ENCODE data around the gene CADPS. TPM values are rescaled to one million over a fixed set of nuclear protein-coding genes. Genes with fewer than 3 reads are reported as not detected.

CADPS gene
- polyA plus RNA-seq, 1 experiment = not detected

DNA sequence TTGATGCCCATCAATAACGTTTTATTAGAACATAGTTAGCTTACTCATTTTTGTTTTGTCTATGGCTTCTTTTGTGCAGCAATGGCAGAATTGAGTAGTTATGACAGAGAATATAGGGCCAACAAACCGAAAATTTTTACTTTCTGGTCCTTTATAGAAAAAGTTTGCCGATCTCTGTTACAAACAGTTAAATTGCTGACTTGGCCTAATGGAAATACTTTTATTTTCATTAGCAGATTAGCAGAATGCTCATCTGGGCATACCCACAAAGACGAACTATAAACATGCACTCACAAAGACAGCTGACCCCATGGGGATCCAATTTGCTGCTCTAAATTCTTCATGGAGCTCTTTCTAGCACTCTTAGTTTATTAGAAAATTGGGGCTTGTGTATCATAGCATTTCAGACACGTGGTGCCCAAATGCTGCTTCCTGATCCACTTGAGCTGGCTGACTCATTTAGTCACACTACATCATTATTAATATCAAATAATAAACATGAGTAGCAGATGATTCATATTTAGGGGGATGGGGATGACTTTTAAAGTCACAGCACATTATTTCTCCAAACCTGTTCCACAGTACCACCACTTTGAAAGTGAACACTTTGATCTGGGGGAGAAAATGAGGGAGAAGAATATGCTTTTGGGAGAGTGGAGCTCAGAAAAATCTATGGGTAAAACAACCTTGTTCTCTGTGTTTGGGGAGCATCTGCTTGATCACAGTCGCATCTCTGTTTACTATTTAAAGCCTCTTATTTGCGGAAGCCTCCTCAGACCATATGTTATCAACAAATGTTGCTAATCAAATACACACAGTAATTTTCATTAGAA, 273.8 kb downstream of the CADPS start:
- DNase-seq (ENCODE audit: low read depth) = peak; percentile 62
- POLR2A ChIA-PET = no interaction called here
- Histone ChIP-seq H3K36me3 (ENCODE audit: control insufficient read depth, insufficient read depth, low read length) (no peaks in the 10 kb centered on the region), H3K4me3 (ENCODE audit: low read depth, low read length) (no peak overlapping the region), H3K27me3 (ENCODE audit: control insufficient read depth, insufficient read depth, low read length) (no peaks in the 10 kb centered on the region)
- TF ChIP-seq CTCF (IDR thresholded peaks at IDR 0.05; ENCODE audit: insufficient read depth, low read depth, low read length) = no peak
- CTCF ChIA-PET = no interaction called here

- no peak for DNase-seq (ENCODE audit: low read depth)
- ChIA-PET CTCF (no interaction called here), POLR2A (no interaction called here)
- H3K4me3 ChIP-seq (ENCODE audit: low read depth, low read length) = no peak overlapping the region
- no peaks in the 10 kb centered on the region for H3K27me3 ChIP-seq (ENCODE audit: control insufficient read depth, insufficient read depth, low read length)
- no peak for TF ChIP-seq CTCF (IDR thresholded peaks at IDR 0.05; ENCODE audit: insufficient read depth, low read depth, low read length)
- no peaks in the 10 kb centered on the region for H3K36me3 ChIP-seq (ENCODE audit: control insufficient read depth, insufficient read depth, low read length)
Observed at GRCh38 chr3:62600033-62600432, 275.2 kb downstream of the CADPS start.

GRCh38 chr3:62597491-62597890, 277.7 kb downstream of the CADPS start:
- POLR2A ChIA-PET = no interaction called here

DNA sequence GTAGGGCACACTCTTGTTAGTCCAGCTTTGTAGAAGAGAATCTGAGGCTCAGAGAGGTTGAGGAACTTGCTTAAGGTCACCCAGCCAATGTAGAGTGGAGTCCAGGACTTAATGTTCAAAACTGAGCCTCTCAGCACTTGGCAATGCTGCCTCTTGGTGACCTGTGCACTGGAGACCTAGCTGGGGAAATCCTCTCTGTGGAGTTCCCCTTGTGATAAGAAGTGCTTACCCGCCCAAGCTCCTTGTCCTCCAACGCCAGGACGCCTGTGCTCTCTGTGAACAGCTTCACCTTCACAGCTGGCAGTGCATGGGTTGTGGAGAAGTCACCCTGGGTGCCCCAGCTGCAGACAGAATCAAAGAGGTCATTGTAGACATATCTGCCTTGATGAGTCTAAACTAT, 282.8 kb downstream of the CADPS start:
- H3K27me3 ChIP-seq (ENCODE audit: control insufficient read depth, insufficient read depth, low read length) = no peaks in the 10 kb centered on the region
- no peak for TF ChIP-seq CTCF (IDR thresholded peaks at IDR 0.05; ENCODE audit: insufficient read depth, low read depth, low read length)
- ChIA-PET CTCF (no interaction called here), POLR2A (no interaction called here)
- H3K36me3 ChIP-seq (ENCODE audit: control insufficient read depth, insufficient read depth, low read length) = no peaks in the 10 kb centered on the region
- no peak for DNase-seq (ENCODE audit: low read depth)
- H3K4me3 ChIP-seq (ENCODE audit: low read depth, low read length) = no peak overlapping the region

More at GRCh38 chr3:62597491-62597890, 277.7 kb downstream of the CADPS start:
- DNase-seq (ENCODE audit: low read depth) = no peak
- no peak for TF ChIP-seq CTCF (IDR thresholded peaks at IDR 0.05; ENCODE audit: insufficient read depth, low read depth, low read length)
- H3K4me3 ChIP-seq (ENCODE audit: low read depth, low read length) = no peak overlapping the region
- no peaks in the 10 kb centered on the region for H3K36me3 ChIP-seq (ENCODE audit: control insufficient read depth, insufficient read depth, low read length)
- H3K27me3 ChIP-seq (ENCODE audit: control insufficient read depth, insufficient read depth, low read length) = no peaks in the 10 kb centered on the region
- CTCF ChIA-PET = interaction anchor here (1.1 to 1.9 kb wide), 3 partner anchors 9 to 1426 kb away, joined by 4 to 5 read pairs (median 4); no protein-coding TSS in a partner anchor

DNA sequence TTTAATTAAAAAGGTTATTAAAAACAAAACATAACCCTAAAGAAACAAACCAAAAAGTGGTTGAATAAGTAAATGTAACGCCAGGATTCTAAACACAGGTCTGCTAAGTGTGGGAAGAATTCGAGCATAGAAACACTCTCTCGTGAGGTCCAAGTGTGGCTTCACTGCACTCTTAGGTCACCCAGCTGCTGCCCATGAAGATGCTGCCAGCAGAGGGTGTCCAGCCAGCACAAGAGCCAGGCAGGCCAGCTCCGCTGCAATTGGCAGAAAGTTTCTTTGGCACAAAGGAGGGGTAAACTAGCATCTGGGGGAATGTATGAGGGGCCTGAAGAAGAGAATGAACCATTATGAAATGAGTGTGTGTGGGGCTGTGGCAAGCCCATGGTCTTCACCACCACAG, 286.1 kb downstream of the CADPS start:
- ChIA-PET POLR2A (no interaction called here), CTCF (interaction anchor here (0.7 to 0.8 kb wide), 2 partner anchors 8 to 28 kb away, joined by 3 to 4 read pairs; no protein-coding TSS in a partner anchor)
- no peak overlapping the region for H3K4me3 ChIP-seq (ENCODE audit: low read depth, low read length)
- H3K36me3 ChIP-seq (ENCODE audit: control insufficient read depth, insufficient read depth, low read length) = no peaks in the 10 kb centered on the region
- no peak for TF ChIP-seq CTCF (IDR thresholded peaks at IDR 0.05; ENCODE audit: insufficient read depth, low read depth, low read length)
- no peak for DNase-seq (ENCODE audit: low read depth)
- no peaks in the 10 kb centered on the region for H3K27me3 ChIP-seq (ENCODE audit: control insufficient read depth, insufficient read depth, low read length)
